ENCODE measurements around the gene PDIA6.

Gene PDIA6, protein sequence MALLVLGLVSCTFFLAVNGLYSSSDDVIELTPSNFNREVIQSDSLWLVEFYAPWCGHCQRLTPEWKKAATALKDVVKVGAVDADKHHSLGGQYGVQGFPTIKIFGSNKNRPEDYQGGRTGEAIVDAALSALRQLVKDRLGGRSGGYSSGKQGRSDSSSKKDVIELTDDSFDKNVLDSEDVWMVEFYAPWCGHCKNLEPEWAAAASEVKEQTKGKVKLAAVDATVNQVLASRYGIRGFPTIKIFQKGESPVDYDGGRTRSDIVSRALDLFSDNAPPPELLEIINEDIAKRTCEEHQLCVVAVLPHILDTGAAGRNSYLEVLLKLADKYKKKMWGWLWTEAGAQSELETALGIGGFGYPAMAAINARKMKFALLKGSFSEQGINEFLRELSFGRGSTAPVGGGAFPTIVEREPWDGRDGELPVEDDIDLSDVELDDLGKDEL

DNA sequence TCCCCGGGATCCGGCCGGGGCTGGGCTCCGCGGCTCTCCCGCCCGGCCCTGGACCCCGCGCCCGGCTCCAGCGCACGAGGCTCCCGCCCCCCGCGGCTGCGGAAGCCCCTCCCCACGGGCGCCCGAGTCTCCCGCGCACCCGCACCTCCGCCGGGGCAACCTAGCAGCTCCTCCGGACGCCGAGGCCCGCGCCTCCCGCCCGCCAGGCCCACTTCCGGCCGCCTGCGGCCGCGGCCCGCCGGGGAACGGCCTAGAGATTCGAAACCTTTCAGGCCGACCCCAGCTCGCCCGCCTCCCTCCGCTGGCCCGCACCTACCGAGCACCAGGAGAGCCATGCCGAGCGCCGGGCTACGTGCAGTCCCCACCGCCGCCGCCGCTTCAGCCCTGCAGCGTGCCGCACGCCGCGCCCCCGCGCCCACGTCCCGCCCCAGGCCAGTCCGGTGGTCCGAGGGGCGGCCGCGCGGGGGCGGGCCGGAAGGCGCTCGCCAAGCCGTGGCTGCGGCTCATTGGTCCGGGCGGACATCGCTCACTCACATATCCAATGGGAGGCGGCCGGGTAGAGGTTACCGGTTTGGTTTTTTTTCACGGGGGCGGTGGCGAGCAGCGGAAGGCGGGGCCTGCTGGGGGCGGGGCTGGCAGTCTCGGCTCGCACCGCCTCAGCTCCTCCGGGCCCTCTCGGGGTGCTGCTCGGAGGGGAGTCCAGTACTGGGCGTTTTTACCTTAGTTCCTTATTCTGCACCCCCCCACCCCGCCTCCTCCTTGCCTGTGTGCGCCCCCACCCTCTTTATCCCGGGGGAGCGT is at the start of gene PDIA6:
TSS of gene PDIA6 (minus strand) at position 424 of the 801 bp plus-strand sequence. CDS start at position 335, 89 bp downstream.
- Mint-ChIP-seq H3K36me3 (peaks cover 15% of the 10 kb centered on the region), H3K4me3 (peak within 1 kb of the TSS; percentile 92), H3K27ac (peak within 1 kb of the TSS; percentile 93), H3K4me1 (peaks cover 37% of the 10 kb centered on the region), H3K27me3 (peaks cover 39% of the 10 kb centered on the region), H3K9me3 (no peaks in the 10 kb centered on the region)
- CTCF ChIA-PET: interaction anchor here (0.7 to 1.9 kb wide), 2 partner anchors 19 to 321 kb away, joined by 4 to 11 read pairs; a partner anchor contains a TSS
- peak; percentile 95 for DNase-seq

DNA sequence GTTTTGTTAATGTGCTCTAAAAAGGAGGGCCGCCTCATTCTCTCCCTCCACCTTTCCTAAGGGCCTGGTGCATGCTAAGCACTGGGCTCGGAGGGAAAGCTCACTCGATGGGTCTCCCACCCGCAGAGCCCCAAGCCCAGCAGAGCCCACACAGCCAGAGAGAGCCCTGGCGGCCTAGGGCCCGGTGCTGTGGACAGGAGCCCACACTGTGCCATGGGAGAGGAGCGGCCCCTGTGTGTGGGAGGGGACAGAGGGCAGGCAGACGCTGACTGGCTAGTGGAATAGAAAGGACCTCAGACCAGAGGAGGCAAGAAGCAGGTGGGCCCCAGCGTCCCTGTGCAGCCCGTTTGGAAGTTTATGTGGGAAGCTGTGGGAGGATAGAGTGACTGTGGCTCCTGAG is 49.7 kb upstream of the PDIA6 start:
- H3K4me1 Mint-ChIP-seq: peaks cover 28% of the 10 kb centered on the region
- no peaks in the 10 kb centered on the region for H3K9me3 Mint-ChIP-seq
- DNase-seq: no peak
- CTCF ChIA-PET: no interaction called here
- H3K4me3 Mint-ChIP-seq: no peak overlapping the region
- peaks cover 57% of the 10 kb centered on the region for H3K27me3 Mint-ChIP-seq
- H3K27ac Mint-ChIP-seq: no peak overlapping the region
- no peaks in the 10 kb centered on the region for H3K36me3 Mint-ChIP-seq

DNA sequence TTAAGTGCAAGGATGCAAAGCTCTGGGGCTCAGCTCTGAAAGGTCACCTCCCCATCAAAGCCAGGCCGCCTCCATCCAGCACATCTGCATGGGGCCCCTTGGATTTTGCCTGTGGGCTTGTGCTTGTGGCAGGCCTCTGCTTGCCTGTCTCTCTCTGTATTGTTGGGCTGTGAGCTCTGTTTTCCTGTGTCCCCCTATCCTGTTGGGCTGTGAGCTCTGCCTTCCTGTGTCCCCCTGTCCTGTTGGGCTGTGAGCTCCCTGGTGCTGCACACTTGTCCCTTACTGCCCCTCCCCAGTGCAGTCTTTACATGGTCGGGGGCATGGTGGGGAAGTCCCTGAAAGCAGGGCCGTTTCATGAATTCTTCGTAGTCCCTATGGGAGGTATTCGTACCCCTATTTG is 49.2 kb upstream of the PDIA6 start:
- no peak for DNase-seq
- peaks cover 51% of the 10 kb centered on the region for H3K27me3 Mint-ChIP-seq
- no peaks in the 10 kb centered on the region for H3K9me3 Mint-ChIP-seq
- H3K4me1 Mint-ChIP-seq: peaks cover 28% of the 10 kb centered on the region
- no peak overlapping the region for H3K4me3 Mint-ChIP-seq
- no peaks in the 10 kb centered on the region for H3K36me3 Mint-ChIP-seq
- no peak overlapping the region for H3K27ac Mint-ChIP-seq
- CTCF ChIA-PET: interaction anchor here (0.6 kb wide), 1 partner anchor 591 kb away, joined by 3 read pairs; no protein-coding TSS in a partner anchor

DNA sequence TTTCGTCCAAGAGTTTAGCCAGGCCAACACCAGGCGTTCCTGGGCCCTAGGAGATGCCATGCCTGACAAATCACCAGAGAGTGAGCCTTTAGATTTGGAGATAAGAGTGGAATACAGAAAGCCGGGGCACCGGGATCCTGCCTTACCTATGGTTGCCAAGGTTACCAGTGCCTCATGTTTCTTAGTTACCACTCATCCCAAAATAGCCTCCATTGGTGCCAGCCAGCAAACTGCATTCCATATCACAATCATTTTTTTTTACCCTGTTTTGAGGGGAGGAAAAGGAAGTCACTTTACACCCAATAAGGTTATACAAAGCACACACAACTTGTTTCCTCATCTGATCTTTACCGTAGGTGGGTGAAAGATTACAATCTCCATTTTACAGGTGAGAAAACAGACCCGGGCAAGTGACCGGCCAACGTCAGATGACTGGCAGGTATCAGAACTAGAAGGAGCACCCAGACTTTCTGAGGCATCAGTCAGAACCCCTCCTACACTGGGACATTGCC is 48.3 kb upstream of the PDIA6 start:
- Mint-ChIP-seq H3K27ac (no peak overlapping the region), H3K9me3 (no peaks in the 10 kb centered on the region), H3K27me3 (peaks cover 44% of the 10 kb centered on the region), H3K36me3 (no peaks in the 10 kb centered on the region), H3K4me3 (no peak overlapping the region), H3K4me1 (peaks cover 25% of the 10 kb centered on the region)
- CTCF ChIA-PET: interaction anchor here (0.6 kb wide), 1 partner anchor 592 kb away, joined by 3 read pairs; no protein-coding TSS in a partner anchor
- DNase-seq: no peak

DNA sequence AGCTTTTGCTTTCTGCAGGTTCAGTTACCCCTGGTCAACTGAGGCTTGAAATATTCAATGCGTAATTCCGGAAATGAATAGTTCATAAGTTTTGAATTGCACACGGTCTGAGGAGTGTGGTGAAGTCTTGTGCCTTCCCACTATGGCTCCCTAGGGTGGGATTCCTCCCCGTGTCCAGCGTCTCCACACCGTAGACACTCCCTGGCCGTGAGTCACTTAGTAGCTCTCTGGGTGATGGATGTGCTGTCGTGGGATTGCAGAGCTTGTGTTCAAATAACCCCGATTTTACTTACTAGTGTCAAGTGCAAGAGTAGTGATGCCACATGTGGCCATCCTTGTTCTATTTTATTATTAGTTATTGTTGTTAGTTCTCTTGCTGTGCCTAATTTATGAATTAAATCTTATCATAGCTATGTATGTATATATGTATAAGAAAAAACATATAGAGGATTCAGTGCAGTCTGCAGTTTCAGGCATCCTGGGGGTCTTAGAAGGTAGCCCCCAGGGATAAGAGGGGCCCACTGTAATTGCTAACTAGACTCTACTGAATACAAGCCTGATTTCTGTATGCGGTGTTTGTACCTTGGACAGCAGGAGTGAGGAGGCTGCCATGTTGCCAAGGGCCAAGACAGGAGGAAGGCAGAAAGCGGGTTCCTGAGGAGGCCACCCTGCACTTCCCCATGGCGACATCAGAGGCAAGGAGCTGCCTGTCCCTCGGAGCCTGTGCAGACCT is 47.7 kb upstream of the PDIA6 start:
- CTCF ChIA-PET: no interaction called here
- Mint-ChIP-seq H3K27me3 (peaks cover 38% of the 10 kb centered on the region), H3K36me3 (no peaks in the 10 kb centered on the region)

DNA sequence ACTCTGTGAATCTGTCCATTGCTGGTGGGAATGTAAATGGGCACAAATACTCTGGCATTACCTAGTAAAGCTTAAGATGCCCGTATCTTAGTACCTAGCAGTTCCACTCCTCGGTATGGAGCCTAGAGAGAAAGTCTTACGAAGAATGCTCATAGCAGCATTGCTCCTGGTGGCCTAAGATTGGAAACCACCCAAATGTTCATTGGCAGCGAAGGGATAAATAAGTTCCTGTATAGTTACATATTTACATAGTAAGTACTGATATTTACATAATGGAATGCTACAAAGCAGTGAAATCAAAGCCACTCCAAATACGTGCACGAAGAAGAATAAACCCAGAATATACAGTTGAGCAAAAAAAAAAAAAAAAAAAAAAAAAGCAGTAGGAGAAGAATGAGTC is 46.7 kb upstream of the PDIA6 start:
- Mint-ChIP-seq H3K27me3 (peaks cover 34% of the 10 kb centered on the region), H3K4me1 (peaks cover 13% of the 10 kb centered on the region), H3K27ac (no peak overlapping the region), H3K36me3 (no peaks in the 10 kb centered on the region), H3K4me3 (no peak overlapping the region), H3K9me3 (no peaks in the 10 kb centered on the region)
- no peak for DNase-seq
- CTCF ChIA-PET: no interaction called here

More for the DNA sequence above, 47.7 kb upstream of the PDIA6 start:
- no peak for DNase-seq
- Mint-ChIP-seq H3K4me3 (no peak overlapping the region), H3K9me3 (no peaks in the 10 kb centered on the region), H3K4me1 (peaks cover 23% of the 10 kb centered on the region), H3K27ac (no peak overlapping the region)

DNA sequence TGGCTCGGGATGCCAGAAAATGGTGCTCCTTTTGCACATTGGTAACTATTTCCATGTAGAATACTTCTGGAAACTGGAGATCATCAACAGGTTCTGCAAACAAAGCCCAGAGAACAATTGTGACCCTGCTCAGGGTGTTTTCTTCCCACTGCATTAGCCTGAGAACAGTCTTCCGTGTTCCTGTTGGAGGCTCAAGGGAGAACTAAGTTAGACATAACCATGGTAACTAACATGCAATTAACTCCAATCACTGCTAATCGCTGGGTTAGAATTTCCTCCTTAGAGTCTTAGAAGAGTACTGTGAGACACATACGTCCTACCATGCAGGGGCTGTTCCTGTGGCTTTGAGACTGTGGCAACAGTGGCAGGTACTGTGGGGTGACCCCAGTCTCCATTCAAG is 36.0 kb upstream of the PDIA6 start:
- no peaks in the 10 kb centered on the region for H3K36me3 Mint-ChIP-seq
- peaks cover 18% of the 10 kb centered on the region for H3K27me3 Mint-ChIP-seq
- H3K4me3 Mint-ChIP-seq: no peak overlapping the region
- no peaks in the 10 kb centered on the region for H3K4me1 Mint-ChIP-seq
- CTCF ChIA-PET: no interaction called here
- no peak overlapping the region for H3K27ac Mint-ChIP-seq
- no peak for DNase-seq
- H3K9me3 Mint-ChIP-seq: no peaks in the 10 kb centered on the region

DNA sequence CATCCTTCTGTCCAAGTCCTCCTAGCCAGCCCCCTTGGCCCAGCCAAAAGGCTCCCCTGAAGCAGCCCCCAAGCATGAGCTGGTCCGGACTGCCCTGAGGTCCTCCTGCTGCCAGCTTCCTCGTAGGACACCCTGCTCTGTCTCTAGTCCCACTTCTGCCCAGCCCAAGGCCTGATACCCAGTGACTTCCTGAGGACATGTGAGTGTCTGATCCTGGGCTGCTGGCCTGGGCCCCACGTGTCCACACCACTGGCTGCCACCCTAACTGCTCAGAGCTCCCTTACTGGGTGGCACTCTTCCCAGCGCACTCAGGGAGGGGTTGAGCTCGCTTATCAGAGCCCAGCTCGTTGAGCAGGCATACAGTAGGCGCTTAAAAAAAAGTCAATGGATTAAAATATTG is 34.4 kb upstream of the PDIA6 start:
- peaks cover 4% of the 10 kb centered on the region for H3K9me3 Mint-ChIP-seq
- H3K27me3 Mint-ChIP-seq: peaks cover 20% of the 10 kb centered on the region
- no peaks in the 10 kb centered on the region for H3K36me3 Mint-ChIP-seq
- H3K27ac Mint-ChIP-seq: no peak overlapping the region
- no peak for DNase-seq
- CTCF ChIA-PET: interaction anchor here (0.6 to 1.6 kb wide), 5 partner anchors 11 to 773 kb away, joined by 3 to 6 read pairs (median 4); no protein-coding TSS in a partner anchor
- no peak overlapping the region for H3K4me3 Mint-ChIP-seq
- no peaks in the 10 kb centered on the region for H3K4me1 Mint-ChIP-seq

DNA sequence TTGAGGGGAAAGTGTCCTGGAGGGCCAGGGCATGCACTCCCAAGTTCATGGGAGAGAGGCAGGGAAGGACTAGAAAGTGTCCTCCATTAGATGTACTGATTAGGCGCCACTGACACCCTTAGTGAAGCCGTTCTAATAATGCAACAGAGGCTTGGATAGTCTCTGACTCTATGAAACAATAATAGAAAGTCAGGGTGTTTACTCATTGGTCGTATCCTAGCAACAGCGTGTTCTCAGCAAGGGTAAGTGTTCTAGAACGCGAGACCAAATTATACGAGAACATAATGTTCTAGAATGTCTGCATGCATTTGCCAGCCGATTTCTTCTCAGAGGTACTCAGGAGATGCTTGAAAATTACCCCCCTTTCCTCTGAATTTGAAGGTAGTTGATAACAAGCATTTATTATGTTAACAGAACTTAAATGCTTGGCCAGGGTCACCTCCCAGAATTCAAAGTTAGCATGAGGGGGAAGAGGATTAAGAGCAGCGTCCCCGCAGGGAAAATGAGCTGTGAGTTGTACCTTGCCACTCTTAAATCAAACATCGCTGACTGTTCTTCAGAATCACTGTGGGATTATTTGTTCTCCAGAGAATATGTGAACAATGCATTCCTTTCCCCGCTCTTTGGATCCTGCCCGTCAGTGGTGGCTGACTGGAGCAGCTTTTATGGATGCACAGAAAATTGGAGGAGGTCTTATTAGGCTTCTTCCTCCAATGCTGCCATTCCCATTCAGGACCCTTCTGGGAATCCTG is 33.7 kb upstream of the PDIA6 start:
- Mint-ChIP-seq H3K36me3 (no peaks in the 10 kb centered on the region), H3K9me3 (peaks cover 8% of the 10 kb centered on the region), H3K27ac (no peak overlapping the region), H3K4me3 (no peak overlapping the region), H3K4me1 (no peaks in the 10 kb centered on the region), H3K27me3 (peaks cover 22% of the 10 kb centered on the region)
- CTCF ChIA-PET: interaction anchor here (0.6 to 1.6 kb wide), 5 partner anchors 11 to 774 kb away, joined by 3 to 6 read pairs (median 4); no protein-coding TSS in a partner anchor
- DNase-seq: no peak

DNA sequence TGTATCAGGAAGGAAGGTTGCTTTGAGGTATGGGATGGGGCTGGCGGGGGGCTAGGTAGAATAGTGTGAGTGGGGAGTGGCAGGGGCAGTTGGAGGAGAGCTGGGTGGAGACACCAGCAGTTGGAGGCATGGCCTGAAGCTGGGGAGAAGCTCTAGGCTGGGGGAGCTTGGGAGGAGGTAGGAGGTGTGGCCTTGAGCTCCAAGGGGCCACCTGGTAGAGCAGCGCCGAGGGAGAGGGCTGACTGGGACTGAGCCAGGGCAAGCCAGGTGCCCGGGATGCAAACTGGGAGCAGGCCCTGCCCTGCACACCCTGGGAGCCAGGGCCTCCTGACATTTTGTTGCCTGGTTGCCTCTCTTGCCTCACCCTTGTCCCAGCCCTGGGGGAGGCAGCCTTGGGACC is 33.1 kb upstream of the PDIA6 start:
- peaks cover 15% of the 10 kb centered on the region for H3K9me3 Mint-ChIP-seq
- peaks cover 25% of the 10 kb centered on the region for H3K27me3 Mint-ChIP-seq
- H3K4me1 Mint-ChIP-seq: no peaks in the 10 kb centered on the region
- no peaks in the 10 kb centered on the region for H3K36me3 Mint-ChIP-seq
- no peak for DNase-seq
- CTCF ChIA-PET: interaction anchor here (1.3 to 1.6 kb wide), 2 partner anchors 10 to 284 kb away, joined by 3 to 6 read pairs; no protein-coding TSS in a partner anchor
- H3K27ac Mint-ChIP-seq: no peak overlapping the region
- no peak overlapping the region for H3K4me3 Mint-ChIP-seq

DNA sequence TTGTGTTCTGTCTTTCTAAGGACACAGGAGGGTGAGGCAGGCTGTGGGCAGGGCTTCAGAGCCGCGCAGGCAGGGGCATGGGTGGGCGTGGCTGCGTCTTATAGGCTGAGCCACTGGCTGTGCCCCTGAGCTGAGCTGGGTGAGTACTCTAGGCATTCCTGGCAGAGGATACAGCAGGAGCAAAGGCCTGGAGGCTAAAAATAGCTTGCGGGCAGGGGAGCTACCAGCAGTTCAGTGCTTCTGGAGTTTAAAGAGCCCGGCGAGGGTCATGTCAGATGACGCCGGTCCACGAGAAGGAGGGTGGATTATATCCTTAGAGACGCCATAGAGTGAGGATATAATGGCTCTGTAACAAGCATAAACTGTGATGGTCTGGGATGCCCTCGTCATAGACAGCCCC is 31.5 kb upstream of the PDIA6 start:
- Mint-ChIP-seq H3K4me1 (no peaks in the 10 kb centered on the region), H3K9me3 (peaks cover 18% of the 10 kb centered on the region), H3K36me3 (no peaks in the 10 kb centered on the region), H3K4me3 (no peak overlapping the region), H3K27ac (no peak overlapping the region), H3K27me3 (peaks cover 25% of the 10 kb centered on the region)
- CTCF ChIA-PET: interaction anchor here (0.8 to 1.2 kb wide), 2 partner anchors 9 to 12 kb away, joined by 3 read pairs; no protein-coding TSS in a partner anchor
- no peak for DNase-seq

DNA sequence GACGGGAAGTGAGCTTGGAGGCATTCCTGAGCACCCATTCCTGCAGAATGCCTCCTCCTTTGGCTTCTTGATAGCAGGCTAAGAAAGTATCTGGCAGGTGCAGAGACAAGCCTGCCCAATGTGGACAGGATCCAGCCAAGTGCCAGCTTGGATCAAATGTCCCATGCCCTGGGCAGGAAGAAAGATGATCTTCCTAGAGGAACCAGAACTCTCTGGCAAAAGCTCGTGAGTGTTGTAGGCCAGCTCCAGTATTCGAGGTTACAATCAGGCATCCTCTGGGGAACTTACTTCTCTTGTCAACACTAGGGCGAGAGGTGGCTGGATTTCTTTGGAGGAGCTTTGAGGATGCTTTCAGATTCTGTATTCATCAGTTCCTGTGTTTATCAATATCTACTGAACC is 29.9 kb upstream of the PDIA6 start:
- CTCF ChIA-PET: interaction anchor here (0.8 to 1.5 kb wide), 3 partner anchors 11 to 289 kb away, joined by 3 read pairs; no protein-coding TSS in a partner anchor
- DNase-seq: no peak
- peaks cover 18% of the 10 kb centered on the region for H3K9me3 Mint-ChIP-seq

More for the DNA sequence above, 29.9 kb upstream of the PDIA6 start:
- no peak overlapping the region for H3K27ac Mint-ChIP-seq
- H3K4me3 Mint-ChIP-seq: no peak overlapping the region
- H3K27me3 Mint-ChIP-seq: peaks cover 25% of the 10 kb centered on the region
- H3K4me1 Mint-ChIP-seq: no peaks in the 10 kb centered on the region
- H3K36me3 Mint-ChIP-seq: no peaks in the 10 kb centered on the region
